NCI-H82 (cell line): ENCODE data around the gene GNG7.
A peak's percentile ranks its signal among the peaks of the same experiment; 100 is the strongest.
"Not testable (repeated sequence)": the region's sequence is repeated elsewhere in the genome, so short reads cannot be mapped to it uniquely, and the experiment has no call there.

Experiments used
- DNase-seq: peaks from one replicate; lab custom pipeline; 2025; lab: John Stamatoyannopoulos, UW

Gene GNG7

GRCh38 chr19:2619076-2619475, 83.4 kb downstream of the GNG7 start:
- DNase-seq = no peak

DNA sequence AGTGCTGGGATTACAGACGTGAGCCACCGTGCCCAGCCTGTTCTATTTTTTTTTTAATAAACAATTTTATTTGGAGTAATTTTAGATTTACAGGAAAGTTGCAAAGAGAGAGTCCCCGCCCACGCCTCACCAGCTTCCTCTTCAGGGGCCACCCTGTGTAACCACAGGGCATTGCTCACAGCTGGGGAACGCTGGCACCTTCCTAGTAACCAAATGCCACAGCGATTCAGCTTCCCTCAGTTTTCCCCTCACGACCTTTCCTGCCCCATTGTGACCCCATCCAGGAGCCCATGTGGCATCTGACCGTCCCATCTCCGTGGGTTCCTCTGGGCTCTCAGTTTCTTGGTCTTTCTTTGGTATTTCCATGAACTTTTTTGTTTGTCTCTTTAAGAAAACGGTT, 83.9 kb downstream of the GNG7 start:
- no peak for DNase-seq

GRCh38 chr19:2617393-2618165, 84.9 kb downstream of the GNG7 start:
- DNase-seq = no peak

DNA sequence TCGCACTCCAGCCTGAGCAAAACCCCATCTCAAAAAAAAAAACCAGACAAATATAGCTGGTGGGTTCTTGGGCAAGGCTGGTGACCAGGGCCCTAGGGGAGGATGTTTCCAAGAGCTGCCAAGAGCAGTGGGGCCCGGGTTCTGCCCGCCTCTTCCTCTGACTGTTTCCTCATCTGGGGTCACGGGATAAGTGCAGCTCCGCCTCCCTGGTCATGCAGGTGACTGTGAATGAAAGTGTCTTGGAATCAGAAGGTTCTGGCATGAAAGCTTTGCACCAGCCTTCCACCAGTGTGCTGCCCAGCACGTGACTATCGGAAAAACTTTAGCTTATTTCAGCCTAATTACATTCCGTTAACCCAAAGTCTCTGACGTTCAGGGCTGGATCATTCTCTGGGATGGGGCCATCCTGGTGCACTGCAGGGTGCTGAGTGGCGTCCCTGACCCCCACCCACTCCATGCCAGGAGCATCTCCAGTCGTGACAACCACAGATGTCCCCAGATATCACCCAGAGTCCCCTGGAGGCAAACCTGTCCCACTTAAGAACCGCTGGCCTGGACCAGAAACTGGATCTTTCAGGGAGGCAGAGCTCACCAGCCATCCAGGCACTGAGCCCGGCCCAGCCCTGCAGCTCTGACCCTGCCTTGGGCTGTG, 85.6 kb downstream of the GNG7 start:
- no peak for DNase-seq

- no peak for DNase-seq
Observed at GRCh38 chr19:2615782-2616181, 86.7 kb downstream of the GNG7 start.

DNA sequence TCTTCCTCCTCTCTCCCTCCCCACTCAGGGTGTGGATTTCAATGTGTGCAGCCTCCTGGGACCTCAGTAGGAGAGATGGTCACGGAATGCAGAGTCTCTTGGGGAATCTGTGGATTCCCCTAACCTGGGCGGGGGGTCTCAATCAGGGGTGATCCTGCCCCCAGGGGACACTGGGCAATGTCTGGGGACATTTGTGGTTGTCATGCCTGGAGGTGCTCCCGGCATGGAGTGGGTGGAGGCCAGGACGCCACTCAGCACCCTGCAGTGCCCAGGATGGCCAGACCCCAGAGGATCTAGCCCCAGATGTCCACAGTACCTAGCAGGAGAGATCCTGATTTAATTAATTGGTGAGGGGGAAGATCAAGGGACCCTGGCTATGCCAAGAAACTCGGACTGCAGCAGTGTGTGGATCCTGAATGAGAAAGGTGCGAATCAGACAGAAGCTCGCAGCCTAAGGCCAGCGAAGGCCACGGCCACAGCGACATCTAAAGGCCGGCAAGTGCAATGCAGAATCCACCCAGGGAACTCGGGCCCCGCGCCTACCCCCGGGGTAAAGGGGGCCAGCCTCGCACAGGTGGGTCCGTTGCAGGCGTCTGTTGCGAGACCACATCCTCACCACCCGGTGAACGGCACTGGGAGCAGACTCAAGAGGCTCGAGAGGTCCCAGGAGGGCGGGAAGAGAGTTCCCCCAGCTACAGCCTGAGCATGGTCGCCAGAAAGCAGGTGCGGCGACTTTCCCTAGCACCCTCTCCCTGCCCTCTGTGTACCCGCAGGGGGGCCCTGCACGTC, 88.8 kb downstream of the GNG7 start:
- no peak for DNase-seq

- no peak for DNase-seq
Observed at GRCh38 chr19:2612619-2613249, 89.8 kb downstream of the GNG7 start.

- DNase-seq = no peak
Observed at GRCh38 chr19:2611483-2612464, 90.7 kb downstream of the GNG7 start.

DNA sequence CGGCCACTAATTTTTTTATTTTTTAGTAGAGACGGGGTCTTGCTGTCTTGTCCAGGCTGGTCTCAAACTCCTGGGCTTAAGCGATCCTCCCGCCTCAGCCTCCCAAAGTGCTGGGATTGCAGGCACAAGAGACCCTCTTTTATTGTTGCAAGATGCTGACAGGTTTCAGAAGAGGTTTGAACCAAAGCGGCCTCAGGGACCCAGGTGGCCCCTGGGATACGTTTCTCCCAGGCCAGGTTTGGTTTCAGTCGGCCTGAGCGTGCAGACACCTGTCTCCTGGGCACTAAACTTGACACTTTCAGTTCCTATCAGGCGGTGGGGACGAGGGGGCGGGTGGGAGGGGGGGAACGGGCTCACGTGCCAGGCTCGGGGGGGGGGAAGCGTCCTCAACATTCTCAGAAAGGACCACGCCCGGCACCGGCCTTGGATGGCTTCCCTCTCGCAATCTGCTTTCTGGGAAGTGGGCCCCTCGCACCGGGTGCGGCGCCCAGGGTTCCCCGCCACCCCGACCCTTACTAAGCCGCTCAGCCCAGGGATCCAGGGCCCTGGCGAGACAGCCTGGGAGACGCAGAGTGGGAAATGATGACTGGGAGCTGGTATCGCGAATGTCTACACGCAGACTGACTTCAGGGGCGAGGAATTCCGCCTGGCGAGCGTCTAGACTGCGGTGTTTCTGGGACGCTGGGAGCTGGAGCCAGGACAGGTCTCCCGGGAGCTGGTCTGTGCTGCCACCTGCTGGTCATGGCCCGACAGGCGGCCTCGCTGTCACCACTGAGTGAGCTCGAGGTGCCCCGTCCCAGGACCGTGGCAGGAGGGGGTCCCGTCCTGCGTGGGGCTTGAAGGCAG, 91.6 kb downstream of the GNG7 start:
- DNase-seq = peak; percentile 77

DNA sequence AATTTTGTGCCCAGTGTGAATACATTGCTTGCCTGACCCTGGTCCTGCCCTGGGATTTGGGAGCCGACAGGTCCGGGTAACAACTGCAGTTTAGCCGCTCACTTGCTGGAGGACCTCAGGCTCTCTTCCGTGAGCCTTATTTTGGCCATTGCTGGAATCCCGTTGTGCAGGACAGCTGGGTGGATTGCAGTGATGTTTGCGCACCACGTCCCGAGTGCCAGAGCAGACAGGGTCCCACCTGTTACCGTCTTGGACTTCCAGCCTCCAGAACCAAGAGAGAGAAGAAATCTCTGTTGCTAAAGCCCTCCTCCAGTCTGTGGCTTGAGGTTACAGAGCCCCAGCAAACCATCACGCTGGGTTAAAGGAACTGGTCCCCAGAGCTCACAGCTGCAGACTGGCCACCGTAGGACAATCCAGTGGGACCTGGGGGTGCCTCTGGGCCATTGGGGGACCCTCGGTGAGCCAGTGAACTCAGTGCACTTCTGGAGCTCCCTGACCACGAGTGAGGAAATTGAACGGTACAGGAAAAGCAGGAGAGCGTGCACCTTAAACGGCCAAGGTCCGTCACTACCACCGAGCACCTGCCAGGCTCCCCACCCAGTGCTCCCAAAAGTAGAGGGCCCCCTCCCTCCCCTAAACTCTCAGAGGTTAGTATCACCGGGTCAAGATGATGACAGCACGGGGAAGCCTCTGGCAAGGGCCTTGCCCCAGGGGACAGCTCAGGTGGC, 92.9 kb downstream of the GNG7 start:
- no peak for DNase-seq

- not testable (repeated sequence) for DNase-seq
Observed at GRCh38 chr19:2609034-2609388, 93.5 kb downstream of the GNG7 start.

DNA sequence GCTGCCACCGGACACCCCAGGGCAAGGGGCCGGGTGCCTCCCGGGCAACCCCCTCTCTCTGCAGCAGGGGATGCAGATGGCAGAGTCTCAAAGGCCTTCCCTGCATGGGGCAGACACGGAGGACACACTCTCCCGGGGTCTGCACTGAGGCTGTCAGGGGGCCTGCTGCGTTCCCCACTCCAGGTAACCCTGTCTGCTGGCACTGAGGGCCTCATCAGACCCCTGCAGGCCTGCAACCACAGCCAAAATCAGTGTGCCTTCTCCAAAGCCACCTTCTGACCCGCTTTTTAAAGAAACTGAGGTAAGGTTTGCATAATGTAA, 93.9 kb downstream of the GNG7 start:
- DNase-seq = no peak

GRCh38 chr19:2607712-2608601, 94.5 kb downstream of the GNG7 start:
- no peak for DNase-seq

- DNase-seq = not testable (repeated sequence)
Observed at GRCh38 chr19:2606774-2607173, 95.7 kb downstream of the GNG7 start.

GRCh38 chr19:2605889-2606288, 96.6 kb downstream of the GNG7 start:
- not testable (repeated sequence) for DNase-seq

- DNase-seq = no peak
Observed at GRCh38 chr19:2604747-2605329, 97.7 kb downstream of the GNG7 start.

DNA sequence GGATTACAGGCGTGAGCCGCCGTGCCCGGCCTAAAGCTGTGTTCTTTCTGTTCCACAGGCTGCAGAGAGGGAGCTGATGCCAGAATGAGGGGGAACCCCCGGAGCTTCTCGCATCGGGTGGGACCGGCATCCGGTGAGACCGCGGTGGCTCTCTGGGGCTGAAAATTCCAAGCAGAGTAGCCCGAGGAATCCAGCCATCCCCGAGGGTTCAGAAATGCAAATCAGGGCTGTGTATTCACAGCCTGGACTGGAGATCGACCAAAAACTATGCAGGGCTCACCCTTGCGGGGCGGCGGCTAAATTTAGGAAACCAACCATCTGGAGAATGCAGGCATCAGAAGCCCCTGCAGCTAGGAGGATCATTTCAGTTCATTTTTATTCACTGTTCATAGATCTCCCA, 99.2 kb downstream of the GNG7 start:
- DNase-seq = no peak

DNA sequence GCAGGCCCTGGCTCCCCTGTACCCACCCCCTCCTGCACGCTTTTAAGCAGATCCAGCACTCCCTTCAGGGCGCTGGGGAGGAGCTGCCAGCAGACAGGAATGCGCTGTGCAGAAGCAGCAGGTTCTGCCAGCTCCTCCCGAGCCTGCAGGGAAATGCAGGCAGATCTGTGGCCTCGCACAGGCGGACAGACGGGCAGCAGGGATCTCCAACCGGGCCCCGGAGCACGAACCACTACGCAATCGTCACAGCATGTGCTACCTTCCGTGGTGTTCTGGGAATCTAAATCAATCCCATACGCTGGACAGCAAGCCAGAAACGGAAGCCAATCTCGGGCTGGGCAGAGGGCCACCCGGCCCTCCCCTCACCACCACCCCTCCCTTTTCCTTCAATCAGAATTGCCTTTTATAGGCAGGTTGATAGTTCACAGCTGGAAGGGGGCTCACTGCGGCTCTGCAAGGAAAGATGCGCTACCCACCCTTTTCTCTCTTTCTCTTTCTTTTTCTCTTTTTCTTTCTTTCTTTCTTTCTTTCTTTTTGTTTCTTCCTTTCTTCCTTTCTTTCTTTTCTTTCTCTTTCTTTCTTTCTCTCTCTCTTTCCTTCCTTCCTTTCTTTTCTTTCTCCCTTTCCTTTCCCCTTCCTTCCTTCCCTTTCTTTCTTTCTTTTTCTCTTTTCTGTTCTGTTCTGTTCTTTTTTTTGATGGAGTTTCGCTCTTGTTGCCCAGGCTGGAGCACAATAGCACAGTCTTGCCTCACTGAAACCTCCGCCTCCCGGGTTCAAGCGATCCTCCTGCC, 99.9 kb downstream of the GNG7 start:
- DNase-seq = no peak
